Activated naive CD4-positive, alpha-beta T cell treated with anti-CD3 and anti-CD28 coated beads, Interleukin-2, amount 10 ng/mL, durations not matched to agents 7 days and 5 days (primary cell): ENCODE measurements around the gene CEP112.
A peak's percentile ranks its signal among the peaks of the same experiment; 100 is the strongest.
"Not testable (repeated sequence)": the region's sequence is repeated elsewhere in the genome, so short reads cannot be mapped to it uniquely, and the experiment has no call there.

ENCODE experiments used
- CTCF ChIA-PET: fragments of 350-600 bp; sonication (Branson Sonifier 250); formaldehyde crosslinking; loops from one replicate; lab custom pipeline; 2021; ENCODE audit warnings: antibody characterized with exemption; lab: Charles Lee
- DNase-seq: peaks from one replicate; pipeline ENCODE4 v3.0.0-alpha.2; 2020
- H3K27ac Mint-ChIP-seq: one replicate; pipeline ENCODE4 v1.8.0; 2021; ENCODE audit warnings: mild to moderate bottlenecking, moderate library complexity, mixed read lengths
- H3K27me3 Mint-ChIP-seq: one replicate; pipeline ENCODE4 v1.8.0; 2021; ENCODE audit warnings: mild to moderate bottlenecking, mixed read lengths
- H3K36me3 Mint-ChIP-seq: one replicate; pipeline ENCODE4 v1.8.0; 2021; ENCODE audit warnings: mixed read lengths
- H3K4me1 Mint-ChIP-seq: one replicate; pipeline ENCODE4 v1.8.0; 2021; ENCODE audit warnings: mixed read lengths
- H3K4me3 Mint-ChIP-seq: one replicate; pipeline ENCODE4 v1.8.0; 2021; ENCODE audit warnings: mild to moderate bottlenecking, moderate library complexity, mixed read lengths
- H3K9me3 Mint-ChIP-seq: one replicate; pipeline ENCODE4 v1.8.0; 2021; ENCODE audit warnings: mixed read lengths

The CEP112 gene

GRCh38 chr17:65820811-65821210 is 371.1 kb downstream of the CEP112 start:
- Mint-ChIP-seq H3K27ac (no peak overlapping the region), H3K4me1 (no peaks in the 10 kb centered on the region), H3K36me3 (no peaks in the 10 kb centered on the region), H3K27me3 (no peaks in the 10 kb centered on the region), H3K4me3 (no peak overlapping the region), H3K9me3 (no peaks in the 10 kb centered on the region)
- CTCF ChIA-PET, result no interaction called here
- no peak for DNase-seq

GRCh38 chr17:65820306-65820705 is 371.6 kb downstream of the CEP112 start:
- H3K4me3 Mint-ChIP-seq, result no peak overlapping the region
- CTCF ChIA-PET, result no interaction called here
- H3K27ac Mint-ChIP-seq, result no peak overlapping the region
- H3K9me3 Mint-ChIP-seq, result no peaks in the 10 kb centered on the region
- H3K4me1 Mint-ChIP-seq, result no peaks in the 10 kb centered on the region
- H3K36me3 Mint-ChIP-seq, result no peaks in the 10 kb centered on the region
- DNase-seq, result no peak
- H3K27me3 Mint-ChIP-seq, result no peaks in the 10 kb centered on the region

GRCh38 chr17:65819810-65820209 is 372.1 kb downstream of the CEP112 start:
- CTCF ChIA-PET, result no interaction called here
- Mint-ChIP-seq H3K9me3 (no peaks in the 10 kb centered on the region), H3K4me1 (no peaks in the 10 kb centered on the region)

GRCh38 chr17:65817951-65818350 is 374.0 kb downstream of the CEP112 start:
- H3K9me3 Mint-ChIP-seq, result no peaks in the 10 kb centered on the region
- H3K27me3 Mint-ChIP-seq, result no peaks in the 10 kb centered on the region

More at GRCh38 chr17:65819810-65820209, 372.1 kb downstream of the CEP112 start:
- Mint-ChIP-seq H3K27ac (no peak overlapping the region), H3K27me3 (no peaks in the 10 kb centered on the region), H3K4me3 (no peak overlapping the region), H3K36me3 (no peaks in the 10 kb centered on the region)
- DNase-seq, result no peak

GRCh38 chr17:65814418-65814817 is 377.5 kb downstream of the CEP112 start:
- H3K9me3 Mint-ChIP-seq, result no peaks in the 10 kb centered on the region
- CTCF ChIA-PET, result no interaction called here

More at GRCh38 chr17:65817951-65818350, 374.0 kb downstream of the CEP112 start:
- no peak overlapping the region for H3K4me3 Mint-ChIP-seq
- CTCF ChIA-PET, result interaction anchor here (1.0 kb wide), 1 partner anchor 523 kb away, joined by 3 read pairs; no protein-coding TSS in a partner anchor
- no peak overlapping the region for H3K27ac Mint-ChIP-seq
- no peak for DNase-seq
- no peaks in the 10 kb centered on the region for H3K36me3 Mint-ChIP-seq
- H3K4me1 Mint-ChIP-seq, result no peaks in the 10 kb centered on the region

GRCh38 chr17:65813306-65813705 is 378.6 kb downstream of the CEP112 start:
- H3K9me3 Mint-ChIP-seq, result peaks cover 6% of the 10 kb centered on the region
- CTCF ChIA-PET, result interaction anchor here (0.7 kb wide), 1 partner anchor 16 kb away, joined by 3 read pairs; no protein-coding TSS in a partner anchor

More at GRCh38 chr17:65814418-65814817, 377.5 kb downstream of the CEP112 start:
- Mint-ChIP-seq H3K36me3 (no peaks in the 10 kb centered on the region), H3K27ac (no peak overlapping the region), H3K27me3 (no peaks in the 10 kb centered on the region), H3K4me1 (no peaks in the 10 kb centered on the region), H3K4me3 (no peak overlapping the region)
- DNase-seq, result no peak

GRCh38 chr17:65811043-65811442 is 380.9 kb downstream of the CEP112 start:
- Mint-ChIP-seq H3K4me1 (no peaks in the 10 kb centered on the region), H3K36me3 (no peaks in the 10 kb centered on the region), H3K9me3 (peaks cover 16% of the 10 kb centered on the region), H3K4me3 (no peak overlapping the region), H3K27me3 (no peaks in the 10 kb centered on the region), H3K27ac (no peak overlapping the region)
- DNase-seq, result no peak
- CTCF ChIA-PET, result no interaction called here

More at GRCh38 chr17:65813306-65813705, 378.6 kb downstream of the CEP112 start:
- no peaks in the 10 kb centered on the region for H3K4me1 Mint-ChIP-seq
- H3K36me3 Mint-ChIP-seq, result no peaks in the 10 kb centered on the region
- no peak overlapping the region for H3K27ac Mint-ChIP-seq
- DNase-seq, result no peak
- H3K4me3 Mint-ChIP-seq, result no peak overlapping the region
- H3K27me3 Mint-ChIP-seq, result no peaks in the 10 kb centered on the region

GRCh38 chr17:65809366-65809765 is 382.6 kb downstream of the CEP112 start:
- H3K36me3 Mint-ChIP-seq, result no peaks in the 10 kb centered on the region
- no peaks in the 10 kb centered on the region for H3K4me1 Mint-ChIP-seq
- no peaks in the 10 kb centered on the region for H3K27me3 Mint-ChIP-seq
- no peak overlapping the region for H3K4me3 Mint-ChIP-seq
- H3K9me3 Mint-ChIP-seq, result peaks cover 16% of the 10 kb centered on the region
- H3K27ac Mint-ChIP-seq, result no peak overlapping the region
- DNase-seq, result no peak
- CTCF ChIA-PET, result no interaction called here

- H3K27me3 Mint-ChIP-seq, CTCF ChIA-PET, H3K27ac Mint-ChIP-seq, H3K4me3 Mint-ChIP-seq, H3K4me1 Mint-ChIP-seq, H3K36me3 Mint-ChIP-seq, DNase-seq: not testable (repeated sequence)
- peaks cover 16% of the 10 kb centered on the region for H3K9me3 Mint-ChIP-seq
Measured at GRCh38 chr17:65808566-65808965, 383.4 kb downstream of the CEP112 start.

- H3K36me3 Mint-ChIP-seq, result no peaks in the 10 kb centered on the region
- DNase-seq, result no peak
- H3K4me1 Mint-ChIP-seq, result no peaks in the 10 kb centered on the region
- H3K27ac Mint-ChIP-seq, result no peak overlapping the region
- CTCF ChIA-PET, result no interaction called here
- no peak overlapping the region for H3K4me3 Mint-ChIP-seq
- no peaks in the 10 kb centered on the region for H3K27me3 Mint-ChIP-seq
- H3K9me3 Mint-ChIP-seq, result peaks cover 21% of the 10 kb centered on the region
Measured at GRCh38 chr17:65807361-65807760, 384.6 kb downstream of the CEP112 start.

- Mint-ChIP-seq H3K4me3 (no peak overlapping the region), H3K27me3 (no peaks in the 10 kb centered on the region), H3K4me1 (peaks cover 5% of the 10 kb centered on the region), H3K27ac (no peak overlapping the region), H3K9me3 (peaks cover 13% of the 10 kb centered on the region), H3K36me3 (no peaks in the 10 kb centered on the region)
- CTCF ChIA-PET, result no interaction called here
- no peak for DNase-seq
Measured at GRCh38 chr17:65801513-65801912, 390.4 kb downstream of the CEP112 start.

GRCh38 chr17:65800655-65801054 is 391.3 kb downstream of the CEP112 start:
- Mint-ChIP-seq H3K27ac (no peak overlapping the region), H3K36me3 (no peaks in the 10 kb centered on the region)
- no peak for DNase-seq

GRCh38 chr17:65799869-65800268 is 392.1 kb downstream of the CEP112 start:
- Mint-ChIP-seq H3K4me1 (peaks cover 5% of the 10 kb centered on the region), H3K36me3 (no peaks in the 10 kb centered on the region), H3K27ac (no peak overlapping the region), H3K4me3 (no peak overlapping the region), H3K27me3 (no peaks in the 10 kb centered on the region), H3K9me3 (peaks cover 11% of the 10 kb centered on the region)
- DNase-seq, result no peak
- CTCF ChIA-PET, result no interaction called here

More at GRCh38 chr17:65800655-65801054, 391.3 kb downstream of the CEP112 start:
- peaks cover 5% of the 10 kb centered on the region for H3K4me1 Mint-ChIP-seq
- CTCF ChIA-PET, result no interaction called here
- H3K4me3 Mint-ChIP-seq, result no peak overlapping the region
- H3K9me3 Mint-ChIP-seq, result peaks cover 11% of the 10 kb centered on the region
- H3K27me3 Mint-ChIP-seq, result no peaks in the 10 kb centered on the region

- no peak for DNase-seq
- peaks cover 5% of the 10 kb centered on the region for H3K4me1 Mint-ChIP-seq
- no peak overlapping the region for H3K27ac Mint-ChIP-seq
- H3K4me3 Mint-ChIP-seq, result no peak overlapping the region
- H3K9me3 Mint-ChIP-seq, result peaks cover 11% of the 10 kb centered on the region
- peaks cover 2% of the 10 kb centered on the region for H3K27me3 Mint-ChIP-seq
- no peaks in the 10 kb centered on the region for H3K36me3 Mint-ChIP-seq
- CTCF ChIA-PET, result no interaction called here
Measured at GRCh38 chr17:65799454-65799853, 392.5 kb downstream of the CEP112 start.

- CTCF ChIA-PET, result interaction anchor here (0.6 to 1.9 kb wide), 3 partner anchors 15 to 566 kb away, joined by 4 to 6 read pairs (median 6); no protein-coding TSS in a partner anchor
- Mint-ChIP-seq H3K36me3 (no peaks in the 10 kb centered on the region), H3K27ac (no peak overlapping the region), H3K27me3 (peaks cover 4% of the 10 kb centered on the region), H3K4me3 (no peak overlapping the region), H3K4me1 (peaks cover 5% of the 10 kb centered on the region), H3K9me3 (peaks cover 9% of the 10 kb centered on the region)
- DNase-seq, result peak; percentile 45
Measured at GRCh38 chr17:65797809-65798208, 394.1 kb downstream of the CEP112 start.
